ENCODE measurements around the gene DVL1. TPM values are rescaled to one million over a fixed set of nuclear protein-coding genes. Genes with fewer than 3 reads are reported as not detected.
A peak's percentile ranks its signal among the peaks of the same experiment; 100 is the strongest.

Gene DVL1
- total RNA-seq, 1 donor from 2014 or later = 92.9 TPM

GRCh38 chr1:1373815-1374588 lies 24.8 kb upstream of the DVL1 start:
- Mint-ChIP-seq H3K4me1 (ENCODE audit: unreplicated experiment) (peaks cover 21% of the 10 kb centered on the region), H3K4me3 (ENCODE audit: unreplicated experiment) (peak overlapping the region; percentile 84), H3K9me3 (ENCODE audit: unreplicated experiment) (no peaks in the 10 kb centered on the region), H3K27me3 (ENCODE audit: unreplicated experiment) (no peaks in the 10 kb centered on the region), H3K27ac (ENCODE audit: unreplicated experiment) (no peak overlapping the region), H3K36me3 (ENCODE audit: unreplicated experiment) (peaks cover 3% of the 10 kb centered on the region)
- DNase-seq (ENCODE audit: extremely low spot score, unreplicated experiment) = no peak
- TF ChIP-seq, protein P1, sequence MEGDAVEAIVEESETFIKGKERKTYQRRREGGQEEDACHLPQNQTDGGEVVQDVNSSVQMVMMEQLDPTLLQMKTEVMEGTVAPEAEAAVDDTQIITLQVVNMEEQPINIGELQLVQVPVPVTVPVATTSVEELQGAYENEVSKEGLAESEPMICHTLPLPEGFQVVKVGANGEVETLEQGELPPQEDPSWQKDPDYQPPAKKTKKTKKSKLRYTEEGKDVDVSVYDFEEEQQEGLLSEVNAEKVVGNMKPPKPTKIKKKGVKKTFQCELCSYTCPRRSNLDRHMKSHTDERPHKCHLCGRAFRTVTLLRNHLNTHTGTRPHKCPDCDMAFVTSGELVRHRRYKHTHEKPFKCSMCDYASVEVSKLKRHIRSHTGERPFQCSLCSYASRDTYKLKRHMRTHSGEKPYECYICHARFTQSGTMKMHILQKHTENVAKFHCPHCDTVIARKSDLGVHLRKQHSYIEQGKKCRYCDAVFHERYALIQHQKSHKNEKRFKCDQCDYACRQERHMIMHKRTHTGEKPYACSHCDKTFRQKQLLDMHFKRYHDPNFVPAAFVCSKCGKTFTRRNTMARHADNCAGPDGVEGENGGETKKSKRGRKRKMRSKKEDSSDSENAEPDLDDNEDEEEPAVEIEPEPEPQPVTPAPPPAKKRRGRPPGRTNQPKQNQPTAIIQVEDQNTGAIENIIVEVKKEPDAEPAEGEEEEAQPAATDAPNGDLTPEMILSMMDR (IDR thresholded peaks at IDR 0.05) = no peak

DNA sequence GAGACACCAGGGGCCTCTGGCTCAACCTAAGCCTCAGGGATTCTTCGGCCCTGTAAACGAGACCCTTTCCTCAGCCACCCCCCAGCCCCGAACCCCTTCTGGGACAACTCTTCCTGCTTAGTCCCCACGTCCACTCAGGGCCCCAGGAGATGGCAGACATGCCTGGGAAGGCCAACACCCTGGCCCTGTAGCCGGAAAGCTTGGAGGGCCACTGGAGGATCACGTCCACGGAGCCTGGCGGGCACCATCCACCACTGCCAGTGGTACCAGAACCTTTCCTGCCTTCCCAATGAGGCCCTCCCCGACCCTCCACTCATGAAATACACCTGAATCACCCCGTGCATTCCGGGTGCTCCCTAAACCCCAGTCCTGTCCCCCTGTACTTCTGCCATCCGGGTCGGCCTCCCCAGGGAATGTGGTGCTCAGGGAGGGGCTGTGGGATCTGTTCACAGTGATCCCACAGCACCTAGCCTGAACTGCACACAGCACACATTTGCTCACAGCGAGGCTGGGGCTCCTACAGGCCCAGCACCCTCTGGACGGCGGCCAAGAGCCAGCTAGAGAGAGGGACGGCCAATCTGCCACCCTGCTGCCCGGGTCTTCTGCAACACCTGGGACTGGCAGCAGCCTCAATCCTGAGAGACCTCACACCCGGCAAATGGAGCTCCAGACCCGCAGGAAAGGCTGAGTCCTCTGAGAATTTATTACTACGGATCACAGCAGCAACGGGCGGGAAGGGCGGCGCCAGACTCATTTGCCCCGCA lies 24.0 kb upstream of the DVL1 start:
- peak overlapping the region; percentile 84 for H3K4me3 Mint-ChIP-seq (ENCODE audit: unreplicated experiment)
- H3K27ac Mint-ChIP-seq (ENCODE audit: unreplicated experiment) = peak overlapping the region; percentile 31
- no peak for DNase-seq (ENCODE audit: extremely low spot score, unreplicated experiment)
- H3K4me1 Mint-ChIP-seq (ENCODE audit: unreplicated experiment) = peaks cover 23% of the 10 kb centered on the region
- peaks cover 3% of the 10 kb centered on the region for H3K36me3 Mint-ChIP-seq (ENCODE audit: unreplicated experiment)
- H3K27me3 Mint-ChIP-seq (ENCODE audit: unreplicated experiment) = no peaks in the 10 kb centered on the region
- TF ChIP-seq, protein P1 (IDR thresholded peaks at IDR 0.05) = no peak
- H3K9me3 Mint-ChIP-seq (ENCODE audit: unreplicated experiment) = no peaks in the 10 kb centered on the region

DNA sequence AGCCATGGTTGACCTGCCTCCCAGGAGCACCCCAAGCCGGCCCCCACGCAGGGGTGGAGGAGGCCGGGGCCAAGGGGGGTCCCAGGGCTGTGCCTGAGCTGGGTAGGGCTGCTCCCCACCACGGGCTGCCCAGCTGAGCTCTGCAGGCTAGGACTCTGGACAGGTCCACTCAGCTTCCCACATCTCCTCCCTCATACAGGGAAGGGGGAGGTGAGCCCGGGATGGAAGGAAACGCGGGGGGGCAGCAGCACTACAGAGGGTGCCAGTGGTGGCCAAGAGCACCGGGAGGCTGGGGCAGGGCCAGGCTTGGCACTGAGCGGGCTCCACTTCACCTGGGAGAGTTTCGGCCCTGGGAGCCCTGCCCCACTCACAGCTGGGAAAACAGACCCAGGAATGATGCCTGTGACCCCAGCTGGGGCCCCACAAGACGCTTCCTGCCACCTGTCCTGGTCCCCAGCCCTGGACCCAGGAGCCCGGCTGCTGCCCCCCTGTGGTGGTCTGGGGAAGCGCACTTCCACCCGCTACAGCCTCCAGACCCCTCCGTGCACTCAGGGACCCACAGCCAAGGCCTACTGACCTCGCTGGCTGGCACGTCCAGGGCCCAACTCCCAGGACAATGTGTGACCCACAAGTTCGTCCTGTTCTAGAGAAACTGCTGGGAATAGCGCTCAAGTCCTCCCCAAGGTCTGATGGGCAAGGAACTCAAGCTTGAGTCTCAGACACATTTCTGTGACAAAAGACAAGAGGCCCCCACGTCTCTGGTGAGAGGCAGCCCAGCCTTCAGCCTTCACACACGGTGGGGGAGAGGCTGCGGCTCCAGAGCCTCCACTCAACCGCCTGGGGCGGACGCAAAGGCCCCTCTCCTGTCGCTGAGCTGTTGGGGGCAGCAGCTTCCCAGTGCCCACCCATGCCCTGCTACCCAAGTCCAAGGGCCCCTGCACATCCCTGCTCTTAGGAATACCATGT lies 22.8 kb upstream of the DVL1 start:
- no peaks in the 10 kb centered on the region for H3K27me3 Mint-ChIP-seq (ENCODE audit: unreplicated experiment)

DNA sequence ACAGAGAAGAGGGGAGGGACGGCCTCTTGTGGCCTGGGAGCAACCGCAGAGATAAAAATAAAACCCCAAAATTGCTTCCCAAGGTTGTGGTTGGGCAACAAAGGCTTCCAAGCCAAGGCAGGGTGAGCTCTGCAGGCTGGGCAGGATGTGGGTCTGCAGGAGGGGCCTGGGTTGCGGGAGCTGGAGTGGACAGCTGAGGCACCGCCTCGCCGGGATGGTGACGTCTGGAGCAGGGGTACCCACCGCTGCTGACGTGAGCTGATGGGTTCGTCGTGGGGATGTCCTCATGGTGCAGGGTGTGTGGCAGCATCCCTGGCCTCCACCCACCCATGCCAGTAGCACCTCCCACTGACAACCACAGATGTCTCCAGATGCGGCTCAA lies 22.1 kb upstream of the DVL1 start:
- peaks cover 3% of the 10 kb centered on the region for H3K36me3 Mint-ChIP-seq (ENCODE audit: unreplicated experiment)
- no peaks in the 10 kb centered on the region for H3K27me3 Mint-ChIP-seq (ENCODE audit: unreplicated experiment)
- H3K27ac Mint-ChIP-seq (ENCODE audit: unreplicated experiment) = no peak overlapping the region
- no peak overlapping the region for H3K4me3 Mint-ChIP-seq (ENCODE audit: unreplicated experiment)
- no peaks in the 10 kb centered on the region for H3K9me3 Mint-ChIP-seq (ENCODE audit: unreplicated experiment)
- TF ChIP-seq, protein P1 (IDR thresholded peaks at IDR 0.05) = no peak
- H3K4me1 Mint-ChIP-seq (ENCODE audit: unreplicated experiment) = peaks cover 23% of the 10 kb centered on the region
- DNase-seq (ENCODE audit: extremely low spot score, unreplicated experiment) = no peak

More for the DNA sequence above, 22.8 kb upstream of the DVL1 start:
- TF ChIP-seq, protein P1 (IDR thresholded peaks at IDR 0.05) = peak; percentile 95
- H3K4me1 Mint-ChIP-seq (ENCODE audit: unreplicated experiment) = peaks cover 23% of the 10 kb centered on the region
- H3K9me3 Mint-ChIP-seq (ENCODE audit: unreplicated experiment) = no peaks in the 10 kb centered on the region
- H3K4me3 Mint-ChIP-seq (ENCODE audit: unreplicated experiment) = peak overlapping the region; percentile 48
- no peak overlapping the region for H3K27ac Mint-ChIP-seq (ENCODE audit: unreplicated experiment)
- H3K36me3 Mint-ChIP-seq (ENCODE audit: unreplicated experiment) = peaks cover 3% of the 10 kb centered on the region
- peak; percentile 94 for DNase-seq (ENCODE audit: extremely low spot score, unreplicated experiment)
